Kidney (tissue), 14 donors: ENCODE results near the gene ARL3. TPM values are rescaled to one million over a fixed set of nuclear protein-coding genes. Genes with fewer than 3 reads are reported as not detected.

Source experiments
- DNase-seq, 5 donors: peaks; one replicate each; pipeline ENCODE4 v3.0.0-alpha.2; 2013 to 2020
- FAIRE-seq: peaks from 2 replicates; lab custom pipeline; 2012; peaks lifted over from hg19 to GRCh38; lab: Jason Lieb, UNC
- H3K27ac ChIP-seq, 2 donors: one replicate each; pipeline ENCODE4 v1.7.0; 2013; ENCODE audit warnings: low read depth in 2 of 2, low read length in 2 of 2, inconsistent platforms in 1 of 2
- H3K27me3 ChIP-seq: one replicate; pipeline ENCODE4 v1.7.1; 2013; ENCODE audit warnings: low read length, inconsistent platforms; ENCODE audit not compliant: control insufficient read depth, insufficient read depth
- H3K36me3 ChIP-seq, 3 donors: one replicate each; pipeline versions ENCODE4 v1.7.0 to v1.7.1; 2013; ENCODE audit warnings: low read length in 3 of 3, control low read depth in 1 of 3, inconsistent platforms in 1 of 3; ENCODE audit not compliant: insufficient read depth in 3 of 3, control insufficient read depth in 2 of 3
- H3K4me1 ChIP-seq, 3 donors: one replicate each; pipeline versions ENCODE4 v1.7.0 to v1.7.1; 2013; ENCODE audit warnings: low read length in 3 of 3, inconsistent platforms in 1 of 3, low read depth in 1 of 3; ENCODE audit not compliant: control insufficient read depth in 2 of 3, insufficient read depth in 2 of 3
- H3K4me3 ChIP-seq, 3 donors: one replicate each; pipeline versions ENCODE4 v1.7.0 to v1.8.1; 2013; ENCODE audit warnings: low read length in 3 of 3, control low read depth in 1 of 3, inconsistent platforms in 1 of 3
- H3K9ac ChIP-seq, 3 donors: one replicate each; pipeline versions ENCODE4 v1.7.0 to v1.7.1; 2013; ENCODE audit warnings: low read length in 3 of 3, control low read depth in 1 of 3, inconsistent platforms in 1 of 3
- H3K9me3 ChIP-seq, 3 donors: one replicate each; pipeline versions ENCODE4 v1.7.0 to v1.7.1; 2013; ENCODE audit warnings: low read length in 3 of 3, control low read depth in 1 of 3, inconsistent platforms in 1 of 3; ENCODE audit not compliant: control insufficient read depth in 2 of 3, insufficient read depth in 1 of 3
- CTCF ChIP-seq: IDR thresholded peaks from 3 replicates; pipeline ENCODE4 v1.5.1; 2012; ENCODE audit warnings: mild to moderate bottlenecking, moderate library complexity, borderline replicate concordance; ENCODE audit not compliant: insufficient read depth; ENCODE audit errors: extremely low read depth
- intact Hi-C: fragments of 100-400 bp; cut with DNase I; formaldehyde crosslinking; loops from one replicate; pipeline ENCODE4 v1.11.1; 2022
- polyA plus RNA-seq: library from polyadenylated mRNA; stranded (reverse); fragments of 350-450 nt; fragmentation: Illumina TruSeq; extraction: RNeasy Lipid Tissue Mini Kit (QIAGEN cat#74804); gene quantifications from one replicate; pipeline ENCODE4 v1.2.3, GENCODE V29; 2014; ENCODE audit warnings: low read depth, low replicate concordance; ENCODE audit not compliant: insufficient read depth
- total RNA-seq: library from RNA; stranded (reverse); fragmentation: NEBNext Ultra II Directional; extraction: Animal tissue kit (Norgen Biotek cat#: 25700); gene quantifications from one replicate; pipeline ENCODE4 v1.2.1, GENCODE V29; 2021
- donor health status: control.
- donor health status: control.
- donor health status: control.
- donor health status: control.
- donor health status: control.
- donor health status: DM: yes; HTN: yes; CAD: no.
- donor health status: Normal renal cell carcinoma (clear cell type).

Gene ARL3
- total and polyA plus RNA-seq, 2 donors from 2014 or later, result 16.3 to 28.8 TPM

- Histone ChIP-seq H3K27ac (peak overlapping the region; percentile 76 to 90), H3K4me1 (peaks cover 6 to 68% (median 47%) of the 10 kb centered on the region in 3 donors), H3K9ac (peak overlapping the region in 2 of 3 donors; percentile 55 to 97), H3K9me3 (no peaks in the 10 kb centered on the region), H3K36me3 (peaks cover 6 to 36% (median 13%) of the 10 kb centered on the region in 3 donors), H3K4me3 (peak overlapping the region in 2 of 3 donors; percentile 78 to 97), H3K27me3 (no peaks in the 10 kb centered on the region)
- intact Hi-C loops, result no loop called here
- peak; percentile 60 to 79 (median 67) for DNase-seq
- no peak for FAIRE-seq
- no peak for TF ChIP-seq CTCF
Measured at GRCh38 chr10:102649797-102650654, 64.2 kb downstream of the ARL3 start.

DNA sequence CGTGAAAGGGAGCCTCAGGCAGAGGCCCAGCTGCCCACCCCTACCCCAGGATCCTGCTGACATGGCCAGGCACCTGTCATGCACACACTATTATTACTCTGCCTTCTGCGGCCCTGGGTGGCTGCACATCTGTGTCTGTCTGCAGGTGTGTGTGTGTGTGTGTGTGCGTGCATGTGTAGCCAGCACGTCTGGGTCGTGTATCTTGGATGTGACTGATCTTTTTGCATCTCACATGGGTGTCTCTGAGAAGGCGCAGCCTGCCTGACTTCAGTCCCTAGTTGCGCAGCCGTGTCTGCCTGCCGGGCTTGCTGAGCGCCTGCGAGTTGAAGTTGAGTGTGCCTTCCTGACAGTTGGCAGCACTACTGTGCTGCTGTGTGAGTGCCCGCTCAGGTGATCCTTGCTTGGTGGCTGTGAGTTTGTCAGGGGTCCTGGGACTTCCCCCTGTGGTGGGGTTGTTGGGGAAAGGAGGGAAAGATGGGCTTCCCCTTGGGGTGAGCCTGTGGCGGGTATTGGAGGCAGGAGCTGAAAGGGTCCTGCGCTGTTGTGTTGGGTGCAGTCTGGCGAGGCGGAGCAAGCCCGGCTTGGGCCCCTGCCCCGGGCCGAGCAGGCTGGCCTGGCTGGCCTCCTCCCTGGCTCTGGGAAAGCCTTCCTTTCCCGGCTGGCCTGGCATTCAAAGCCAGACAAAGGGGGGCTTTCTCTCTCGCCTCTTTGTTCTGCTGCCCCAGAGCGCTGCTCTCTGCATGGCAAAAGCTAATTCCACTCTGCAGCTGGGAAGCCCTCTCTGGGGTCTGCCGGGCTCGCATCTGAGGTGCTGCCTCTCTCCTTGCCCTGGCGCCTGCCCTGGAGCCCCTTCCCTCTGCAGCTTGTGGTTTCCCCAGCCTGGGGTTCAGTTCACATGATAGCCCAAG, 65.1 kb downstream of the ARL3 start:
- FAIRE-seq, result no peak
- Histone ChIP-seq H3K36me3 (peaks cover 6 to 30% (median 12%) of the 10 kb centered on the region in 3 donors), H3K27ac (peak overlapping the region; percentile 76 to 90), H3K9ac (peak overlapping the region in 2 of 3 donors; percentile 4 to 97), H3K27me3 (no peaks in the 10 kb centered on the region), H3K9me3 (no peaks in the 10 kb centered on the region), H3K4me1 (peaks cover 6 to 69% (median 47%) of the 10 kb centered on the region in 3 donors), H3K4me3 (peak overlapping the region in 2 of 3 donors; percentile 78 to 97)
- peak in 2 of 5 donors; percentile 58 to 74 for DNase-seq
- intact Hi-C loops, result no loop called here
- no peak for TF ChIP-seq CTCF

DNA sequence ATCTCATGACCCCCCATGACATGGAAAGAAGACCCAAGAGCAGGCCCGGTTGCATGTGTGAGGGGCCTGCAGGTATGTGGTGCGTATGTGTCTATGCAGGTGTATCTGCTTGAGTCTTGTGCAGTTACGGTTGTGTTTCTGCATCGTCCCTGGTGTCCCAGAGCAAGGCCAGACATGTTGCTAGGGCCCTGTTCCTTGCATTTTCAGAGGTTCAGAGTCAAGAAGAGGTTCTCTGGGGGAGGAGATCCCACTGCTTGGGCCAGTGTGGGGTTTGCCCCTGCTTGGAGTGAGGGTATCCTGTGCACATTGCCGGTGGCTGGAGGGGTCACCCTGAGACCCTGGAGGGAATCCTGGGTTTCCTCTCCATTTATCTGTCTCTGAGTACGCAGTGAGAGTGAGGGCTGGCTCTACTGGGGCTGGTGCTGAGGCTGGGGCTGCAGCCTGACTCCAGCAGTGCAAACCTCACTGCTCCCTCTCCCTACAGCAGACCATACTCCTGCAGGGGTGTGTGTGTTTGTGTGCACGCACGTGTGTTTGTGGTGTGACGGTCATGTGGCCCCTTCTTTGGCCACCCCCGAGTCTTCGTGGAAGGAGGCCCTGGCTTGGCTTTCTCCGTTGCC, 65.8 kb downstream of the ARL3 start:
- TF ChIP-seq CTCF, result no peak
- intact Hi-C loops, result no loop called here
- peak in 1 of 5 donors; percentile 63 for DNase-seq
- H3K9me3 ChIP-seq, result no peaks in the 10 kb centered on the region
- H3K36me3 ChIP-seq, result peaks cover 6 to 23% (median 8%) of the 10 kb centered on the region in 3 donors
- peak overlapping the region in 2 of 3 donors; percentile 8 to 97 for H3K9ac ChIP-seq
- peaks cover 6 to 66% (median 47%) of the 10 kb centered on the region in 3 donors for H3K4me1 ChIP-seq
- H3K27ac ChIP-seq, result peak overlapping the region; percentile 2 to 97
- no peaks in the 10 kb centered on the region for H3K27me3 ChIP-seq
- peak overlapping the region in 2 of 3 donors; percentile 78 to 97 for H3K4me3 ChIP-seq
- FAIRE-seq, result no peak
